Right atrium auricular region (tissue), 2 donors: ENCODE data around the gene DPP10. TPM values are rescaled to one million over a fixed set of nuclear protein-coding genes. Genes with fewer than 3 reads are reported as not detected.
"Not testable (repeated sequence)": the region's sequence is repeated elsewhere in the genome, so short reads cannot be mapped to it uniquely, and the experiment has no call there.

Experiments
- DNase-seq: peaks from one replicate; pipeline ENCODE4 v3.0.0-alpha.2; 2019; ENCODE audit warnings: low spot score
- H3K27ac ChIP-seq, 2 donors: fragments of 200-600 bp; sonication (generic); 1 replicate in 1 of 2; 2 replicates in 1 of 2; pipeline ENCODE4 v1.5.1; 2016 to 2019
- H3K27me3 ChIP-seq, 2 donors: fragments of 200-600 bp; sonication (generic); one replicate each; pipeline versions ENCODE4 v1.5.1 to v1.6.0; 2017 to 2019
- H3K36me3 ChIP-seq: fragments of 200-600 bp; sonication (generic); one replicate; pipeline ENCODE4 v1.5.1; 2016
- H3K4me1 ChIP-seq, 2 donors: fragments of 200-600 bp; sonication (generic); one replicate each; pipeline versions ENCODE4 v1.5.1 to v1.6.0; 2017 to 2019
- H3K4me3 ChIP-seq, 2 donors: fragments of 200-600 bp; sonication (generic); 1 replicate in 1 of 2; 2 replicates in 1 of 2; pipeline ENCODE4 v1.5.1; 2017 to 2019; ENCODE audit warnings: mild to moderate bottlenecking in 1 of 2, moderate library complexity in 1 of 2
- H3K9me3 ChIP-seq, 2 donors: fragments of 200-600 bp; sonication (generic); one replicate each; pipeline ENCODE4 v1.5.1; 2019
- total RNA-seq, 2 donors: library from RNA; depleted of rRNA; stranded (reverse); fragments of >200 nt; gene quantifications; one replicate each; pipeline ENCODE4 v1.1.0, GENCODE V29; 2016
- TF ChIP-seq, protein P1 (sequence below), 2 donors: fragments of 200-600 bp; sonication (generic); IDR thresholded peaks; one replicate each; pipeline ENCODE4 v1.5.1; 2019; ENCODE audit warnings: antibody characterized with exemption in 2 of 2

DPP10 gene
- total RNA-seq, 2 donors from 2014 or later, result not detected

DNA sequence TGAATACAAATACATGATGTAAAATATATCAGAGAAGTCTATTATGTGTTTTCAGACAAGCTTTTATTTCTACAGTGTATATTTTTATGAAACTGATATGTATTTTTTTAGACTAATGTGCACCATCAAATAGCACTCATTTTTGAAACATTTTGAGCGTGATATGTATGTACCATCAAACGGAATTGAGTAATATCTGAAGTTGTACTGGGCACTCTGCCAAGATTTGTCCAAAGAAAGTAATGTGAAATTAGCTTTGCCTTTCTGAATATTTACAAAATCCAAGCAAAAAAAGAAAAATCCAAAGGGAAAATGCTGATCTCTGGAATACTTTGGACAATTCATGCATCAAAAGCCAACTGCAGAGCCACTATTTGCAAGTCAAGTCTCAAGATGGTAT lies 972.0 kb downstream of the DPP10 start:
- DNase-seq, result no peak
- Histone ChIP-seq H3K27ac (no peak overlapping the region), H3K9me3 (no peaks in the 10 kb centered on the region), H3K4me3 (no peak overlapping the region), H3K4me1 (no peaks in the 10 kb centered on the region), H3K36me3 (no peaks in the 10 kb centered on the region), H3K27me3 (no peaks in the 10 kb centered on the region)
- TF ChIP-seq, protein P1, sequence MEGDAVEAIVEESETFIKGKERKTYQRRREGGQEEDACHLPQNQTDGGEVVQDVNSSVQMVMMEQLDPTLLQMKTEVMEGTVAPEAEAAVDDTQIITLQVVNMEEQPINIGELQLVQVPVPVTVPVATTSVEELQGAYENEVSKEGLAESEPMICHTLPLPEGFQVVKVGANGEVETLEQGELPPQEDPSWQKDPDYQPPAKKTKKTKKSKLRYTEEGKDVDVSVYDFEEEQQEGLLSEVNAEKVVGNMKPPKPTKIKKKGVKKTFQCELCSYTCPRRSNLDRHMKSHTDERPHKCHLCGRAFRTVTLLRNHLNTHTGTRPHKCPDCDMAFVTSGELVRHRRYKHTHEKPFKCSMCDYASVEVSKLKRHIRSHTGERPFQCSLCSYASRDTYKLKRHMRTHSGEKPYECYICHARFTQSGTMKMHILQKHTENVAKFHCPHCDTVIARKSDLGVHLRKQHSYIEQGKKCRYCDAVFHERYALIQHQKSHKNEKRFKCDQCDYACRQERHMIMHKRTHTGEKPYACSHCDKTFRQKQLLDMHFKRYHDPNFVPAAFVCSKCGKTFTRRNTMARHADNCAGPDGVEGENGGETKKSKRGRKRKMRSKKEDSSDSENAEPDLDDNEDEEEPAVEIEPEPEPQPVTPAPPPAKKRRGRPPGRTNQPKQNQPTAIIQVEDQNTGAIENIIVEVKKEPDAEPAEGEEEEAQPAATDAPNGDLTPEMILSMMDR (IDR thresholded peaks at IDR 0.05), result no peak

DNA sequence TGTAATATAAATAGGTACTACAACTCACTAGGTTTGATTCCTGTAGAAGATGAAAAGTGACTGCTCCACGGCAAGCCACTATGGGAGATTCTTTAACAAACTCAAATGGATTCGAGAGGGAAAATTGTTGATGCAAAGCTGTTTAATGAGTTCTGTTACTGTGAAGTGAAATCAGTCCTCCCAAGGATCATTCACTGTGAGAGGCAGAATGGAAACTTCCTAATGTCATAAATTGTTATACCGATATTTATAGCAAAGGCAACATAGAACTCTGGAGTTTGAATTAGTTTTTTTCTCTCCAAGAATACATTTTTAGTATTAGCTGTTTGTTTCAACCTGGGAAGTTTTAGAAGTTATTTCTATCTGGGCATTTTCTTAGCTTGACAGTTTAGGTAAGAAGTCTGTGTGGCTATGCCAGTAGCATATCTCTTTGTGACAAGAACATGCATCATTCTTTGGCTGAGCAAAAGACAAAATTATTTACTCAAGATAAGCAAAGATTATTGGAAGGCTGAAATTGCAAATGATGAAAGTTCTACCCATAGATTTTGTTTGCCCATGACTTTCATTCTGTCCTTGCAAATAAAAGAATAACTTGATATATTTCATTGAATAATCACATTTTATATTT lies 979.7 kb downstream of the DPP10 start:
- no peaks in the 10 kb centered on the region for H3K36me3 ChIP-seq
- H3K9me3 ChIP-seq, result peaks cover 0 to 3% of the 10 kb centered on the region in 2 donors
- DNase-seq, result no peak
- H3K4me3 ChIP-seq, result no peak overlapping the region
- H3K4me1 ChIP-seq, result no peaks in the 10 kb centered on the region
- TF ChIP-seq, protein P1 (IDR thresholded peaks at IDR 0.05), result no peak
- no peak overlapping the region for H3K27ac ChIP-seq
- H3K27me3 ChIP-seq, result no peaks in the 10 kb centered on the region

DNA sequence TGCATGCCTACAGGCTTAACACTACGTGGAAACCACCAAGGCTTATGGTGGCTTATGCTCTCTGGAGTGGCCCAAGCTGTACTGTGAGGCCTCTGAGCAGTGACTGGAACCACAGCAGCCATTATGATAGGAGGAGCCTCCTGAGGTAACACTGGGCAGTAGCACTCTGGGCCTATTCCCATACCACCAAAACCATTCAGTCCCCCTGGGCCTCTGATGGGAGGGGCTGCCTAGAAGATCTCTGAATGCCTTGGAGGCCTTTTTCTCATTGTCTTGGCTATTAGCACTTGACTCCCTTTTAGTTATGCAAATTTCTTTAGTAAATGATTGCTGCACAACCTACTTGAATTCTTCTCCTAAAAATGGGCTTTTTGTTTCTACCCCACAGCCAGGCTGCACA lies 985.0 kb downstream of the DPP10 start:
- no peak overlapping the region for H3K4me3 ChIP-seq
- no peaks in the 10 kb centered on the region for H3K36me3 ChIP-seq
- DNase-seq, result no peak
- no peaks in the 10 kb centered on the region for H3K27me3 ChIP-seq
- H3K9me3 ChIP-seq, result peaks cover 0 to 11% of the 10 kb centered on the region in 2 donors
- TF ChIP-seq, protein P1 (IDR thresholded peaks at IDR 0.05), result no peak
- no peaks in the 10 kb centered on the region for H3K4me1 ChIP-seq
- no peak overlapping the region for H3K27ac ChIP-seq

DNA sequence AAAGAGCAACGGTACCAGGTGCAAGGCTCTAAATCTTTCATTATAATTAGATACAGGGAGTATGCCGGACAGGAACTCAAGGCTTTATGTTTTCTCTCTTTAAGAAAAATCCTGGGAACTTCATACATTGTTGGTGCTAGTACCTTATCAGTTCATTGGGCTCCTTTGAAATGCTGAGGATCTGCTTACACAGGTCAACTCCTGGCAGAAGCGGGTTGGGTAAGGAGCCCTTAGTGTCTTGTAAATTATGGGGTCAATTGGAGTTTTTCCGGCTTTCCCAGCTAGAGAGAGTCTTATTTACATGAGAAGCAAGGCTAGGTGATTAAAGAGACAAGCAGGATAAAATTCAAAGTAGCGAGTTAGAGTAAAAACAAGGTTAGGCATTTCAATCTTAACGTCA lies 998.3 kb downstream of the DPP10 start:
- not testable (repeated sequence) for H3K9me3 ChIP-seq, H3K4me3 ChIP-seq, H3K4me1 ChIP-seq, H3K36me3 ChIP-seq, DNase-seq, H3K27ac ChIP-seq, H3K27me3 ChIP-seq

DNA sequence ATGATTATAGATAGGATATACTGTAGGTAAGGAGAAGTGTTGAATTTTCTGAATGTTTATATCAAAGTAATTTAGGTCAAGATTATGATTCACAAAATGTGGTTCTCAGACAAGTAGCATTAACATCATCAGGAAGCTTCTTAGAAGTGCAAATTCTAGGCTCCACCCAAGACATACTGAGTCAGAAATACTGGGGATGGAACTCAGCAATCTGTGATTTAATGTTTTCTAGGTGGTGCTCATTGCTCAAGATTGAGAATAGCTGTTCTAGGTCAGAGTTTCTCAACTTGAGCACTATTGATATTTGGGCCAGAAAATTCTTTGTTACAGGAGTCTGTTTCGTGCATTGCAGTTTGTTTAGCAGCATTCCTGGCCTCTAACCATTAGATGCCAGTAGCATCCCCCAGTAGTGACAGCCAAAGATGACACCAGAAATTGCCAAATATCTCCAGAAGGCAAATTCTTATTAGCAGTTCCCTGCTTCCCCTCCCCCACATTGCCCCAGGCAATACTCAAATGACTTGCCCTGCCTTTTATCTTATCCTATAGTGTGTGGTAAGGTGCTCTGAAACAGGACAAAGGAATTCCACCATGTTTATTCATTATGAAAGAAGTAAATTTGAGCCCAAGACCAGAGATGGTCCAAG lies 1001.2 kb downstream of the DPP10 start:
- DNase-seq, result no peak
- Histone ChIP-seq H3K27me3 (no peaks in the 10 kb centered on the region), H3K4me1 (no peaks in the 10 kb centered on the region), H3K27ac (no peak overlapping the region), H3K36me3 (no peaks in the 10 kb centered on the region), H3K4me3 (no peak overlapping the region), H3K9me3 (no peaks in the 10 kb centered on the region)
- TF ChIP-seq, protein P1 (IDR thresholded peaks at IDR 0.05), result no peak

DNA sequence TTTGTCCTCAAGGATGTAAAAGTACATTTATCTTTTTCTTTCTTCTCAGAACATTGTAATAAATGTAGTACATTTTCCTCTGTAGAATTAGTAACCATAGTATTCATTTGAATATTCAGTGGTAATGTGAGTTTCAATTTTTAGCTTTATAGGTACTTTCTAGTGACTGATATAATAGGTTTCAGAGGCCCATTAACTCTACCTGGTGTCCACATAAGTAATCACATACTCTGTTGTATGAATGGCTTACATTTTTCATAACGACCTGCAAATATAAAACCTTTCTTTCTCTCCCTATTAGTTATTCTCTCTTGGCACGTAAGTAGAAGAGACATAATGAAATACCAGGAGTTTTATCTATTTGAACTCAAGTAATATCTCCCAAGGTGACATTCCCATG lies 1017.6 kb downstream of the DPP10 start:
- no peaks in the 10 kb centered on the region for H3K36me3 ChIP-seq
- no peaks in the 10 kb centered on the region for H3K4me1 ChIP-seq
- no peak for DNase-seq
- H3K27me3 ChIP-seq, result no peaks in the 10 kb centered on the region
- H3K27ac ChIP-seq, result no peak overlapping the region
- H3K9me3 ChIP-seq, result no peaks in the 10 kb centered on the region
- TF ChIP-seq, protein P1 (IDR thresholded peaks at IDR 0.05), result no peak
- no peak overlapping the region for H3K4me3 ChIP-seq
